T-helper 22 cell (primary cell): ENCODE results near the gene MYL7.

Source experiments
- DNase-seq: peaks from one replicate; pipeline ENCODE4 v3.0.0-alpha.2; 2020; ENCODE audit warnings: low read depth

MYL7 gene

GRCh38 chr7:44150466-44150832 is 9.3 kb upstream of the MYL7 start:
- no peak for DNase-seq

- DNase-seq: no peak
Measured at GRCh38 chr7:44149571-44150465, 8.7 kb upstream of the MYL7 start.

GRCh38 chr7:44148961-44149536 is 7.9 kb upstream of the MYL7 start:
- no peak for DNase-seq

GRCh38 chr7:44148166-44148565 is 7.0 kb upstream of the MYL7 start:
- no peak for DNase-seq

- no peak for DNase-seq
Measured at GRCh38 chr7:44147026-44147991, 6.2 kb upstream of the MYL7 start.

GRCh38 chr7:44145969-44146911 is 5.1 kb upstream of the MYL7 start:
- DNase-seq: peak; percentile 55

- DNase-seq: peak; percentile 27
Measured at GRCh38 chr7:44145479-44145968, 4.4 kb upstream of the MYL7 start.

- DNase-seq: no peak
Measured at GRCh38 chr7:44144968-44145478, 3.9 kb upstream of the MYL7 start.

GRCh38 chr7:44144426-44144967 is 3.4 kb upstream of the MYL7 start:
- no peak for DNase-seq

GRCh38 chr7:44143646-44144250 is 2.6 kb upstream of the MYL7 start:
- no peak for DNase-seq

- DNase-seq: no peak
Measured at GRCh38 chr7:44142028-44142427, 896 bp upstream of the MYL7 start.

- no peak for DNase-seq
Measured at GRCh38 chr7:44140341-44140740, 791 bp downstream of the MYL7 start.

GRCh38 chr7:44139311-44140010 is 1.7 kb downstream of the MYL7 start:
- no peak for DNase-seq

GRCh38 chr7:44138698-44139097 is 2.4 kb downstream of the MYL7 start:
- DNase-seq: no peak

- DNase-seq: no peak
Measured at GRCh38 chr7:44136731-44137130, 4.4 kb downstream of the MYL7 start.

- DNase-seq: no peak
Measured at GRCh38 chr7:44134943-44135628, 6.0 kb downstream of the MYL7 start.

- DNase-seq: no peak
Measured at GRCh38 chr7:44133295-44133694, 7.8 kb downstream of the MYL7 start.

GRCh38 chr7:44132039-44132438 is 9.1 kb downstream of the MYL7 start:
- no peak for DNase-seq
